GM12878 (cell line): Measurements from ENCODE around the gene TGFBI. TPM values are rescaled to one million over a fixed set of nuclear protein-coding genes. Genes with fewer than 3 reads are reported as not detected.

Experiments
- ATAC-seq: fragments of 200-7000 bp; cut with Tn5 transposase; 3 replicates; pipeline ENCODE4 v1.9.1; 2020; ENCODE audit warnings: mild to moderate bottlenecking, moderate library complexity
- BruUV-seq: library from RNA; stranded (reverse); fragments of 400-500 nt; replicated peaks from 2 replicates; lab custom pipeline; 2021; lab: Mats Ljungman, UMichigan
- CTCF ChIA-PET: fragments of 300-600 bp; sonication (Branson Sonifier 250); formaldehyde crosslinking; extraction: SDS; loops from one replicate; lab custom pipeline; 2021; ENCODE audit warnings: inconsistent platforms; lab: Yijun Ruan, JAX
- POLR2A ChIA-PET: fragments of 350-600 bp; formaldehyde crosslinking; extraction: SDS; loops from one replicate; lab custom pipeline; 2021; ENCODE audit warnings: inconsistent platforms; lab: Charles Lee
- RAD21 ChIA-PET: fragments of 300-600 bp; sonication (Branson Sonifier 250); formaldehyde crosslinking; loops from one replicate; lab custom pipeline; 2023; ENCODE audit warnings: antibody characterized with exemption; ENCODE audit not compliant: unreplicated experiment; lab: Charles Lee
- SMC1A ChIA-PET: fragments of 300-600 bp; sonication (Branson Sonifier 250); formaldehyde crosslinking; loops from one replicate; lab custom pipeline; 2023; ENCODE audit not compliant: unreplicated experiment, uncharacterized antibody; lab: Charles Lee
- DNase-seq: peaks from one replicate; pipeline ENCODE4 v3.0.0-alpha.2; 2011; ENCODE audit warnings: low read depth, low spot score
- FAIRE-seq: peaks from 3 replicates; lab custom pipeline; 2011; peaks lifted over from hg19 to GRCh38; lab: Jason Lieb, UNC
- H2AFZ ChIP-seq: 2 replicates; pipeline ENCODE4 v1.6.0; 2011; ENCODE audit warnings: low read depth, low read length, control low read depth; ENCODE audit not compliant: control insufficient read depth
- H3K27ac ChIP-seq: 2 replicates; pipeline ENCODE4 v1.5.1; 2011; ENCODE audit warnings: control low read depth; ENCODE audit not compliant: control insufficient read depth, insufficient read depth
- H3K27me3 ChIP-seq, 2 experiments: replicated peaks in 1 of 2; 2 replicates each; pipeline versions ENCODE4 v1.6.0 to v1.6.1; 2011; ENCODE audit warnings: low read length in 1 of 2; ENCODE audit not compliant: control insufficient read depth in 2 of 2, insufficient read depth in 2 of 2
- H3K36me3 ChIP-seq, 2 experiments: 2 replicates each; pipeline ENCODE4 v1.5.1; 2011; ENCODE audit warnings: low read length in 1 of 2; ENCODE audit not compliant: control insufficient read depth in 2 of 2, insufficient read depth in 2 of 2
- H3K4me1 ChIP-seq: 2 replicates; pipeline ENCODE4 v1.6.1; 2011; ENCODE audit warnings: mild to moderate bottlenecking, low read length, moderate library complexity, mixed read lengths; ENCODE audit not compliant: control insufficient read depth, insufficient read depth
- H3K4me2 ChIP-seq: 2 replicates; pipeline ENCODE4 v1.6.0; 2011; ENCODE audit warnings: control low read depth; ENCODE audit not compliant: control insufficient read depth, insufficient read depth
- H3K4me3 ChIP-seq: fragments of 200-600 bp; sonication (generic); 2 replicates; pipeline ENCODE4 v1.5.1; 2016
- H3K79me2 ChIP-seq: 2 replicates; pipeline ENCODE4 v1.6.0; 2011; ENCODE audit warnings: low read length; ENCODE audit not compliant: control insufficient read depth, insufficient read depth
- H3K9ac ChIP-seq: 2 replicates; pipeline ENCODE4 v1.8.0; 2011; ENCODE audit warnings: low read length, control low read depth, mixed read lengths; ENCODE audit not compliant: control insufficient read depth, insufficient read depth
- H3K9me3 ChIP-seq: replicated peaks from 3 replicates; pipeline ENCODE4 v1.5.1; 2011; ENCODE audit warnings: mild to moderate bottlenecking, low read length; ENCODE audit not compliant: control insufficient read depth, insufficient read depth
- H4K20me1 ChIP-seq: 2 replicates; pipeline ENCODE4 v1.6.0; 2011; ENCODE audit not compliant: control insufficient read depth, insufficient read depth
- ASH2L ChIP-seq: fragments of 300-600, 200-600 bp; sonication (generic); IDR thresholded peaks from 2 replicates; pipeline ENCODE4 v1.6.1; 2017; ENCODE audit warnings: low read depth, mild to moderate bottlenecking, borderline replicate concordance
- BCL11A ChIP-seq: IDR thresholded peaks from 2 replicates; pipeline ENCODE4 v1.6.1; 2011; ENCODE audit warnings: low read depth, low read length
- CHD2 ChIP-seq: IDR thresholded peaks from 2 replicates; pipeline ENCODE4 v1.6.1; 2011; ENCODE audit warnings: low read depth, low read length, improper control_type of control experiment, borderline replicate concordance
- FOXK2 ChIP-seq: fragments of 450-650 bp; IDR thresholded peaks from 2 replicates; pipeline ENCODE4 v1.6.1; 2017; ENCODE audit warnings: mild to moderate bottlenecking, moderate library complexity
- GATAD2B ChIP-seq: fragments of 450-650 bp; conservative IDR thresholded peaks from 2 replicates; pipeline ENCODE4 v1.6.1; 2017; ENCODE audit warnings: low read depth, mild to moderate bottlenecking, moderate library complexity
- HCFC1 ChIP-seq: fragments of 150-350 bp; IDR thresholded peaks from 2 replicates; pipeline ENCODE4 v1.6.1; 2014; ENCODE audit warnings: low read length
- HDGF ChIP-seq: fragments of 450-650 bp; IDR thresholded peaks from 2 replicates; pipeline ENCODE4 v1.6.1; 2016; ENCODE audit warnings: antibody characterized with exemption
- PKNOX1 ChIP-seq: fragments of 450-650 bp; IDR thresholded peaks from 2 replicates; pipeline ENCODE4 v1.6.1; 2016; ENCODE audit warnings: mild to moderate bottlenecking
- POLR2AphosphoS2 ChIP-seq: IDR thresholded peaks from 2 replicates; pipeline ENCODE4 v1.6.1; 2011; ENCODE audit warnings: low read depth, mild to moderate bottlenecking, low read length, improper control_type of control experiment, moderate library complexity
- SMAD1 ChIP-seq: fragments of 450-650 bp; IDR thresholded peaks from 2 replicates; pipeline ENCODE4 v1.6.1; 2018; ENCODE audit warnings: mild to moderate bottlenecking, low read depth; ENCODE audit not compliant: partially characterized antibody
- SMARCA5 ChIP-seq: fragments of 450-650 bp; IDR thresholded peaks from 2 replicates; pipeline ENCODE4 v1.6.1; 2017; ENCODE audit warnings: mild to moderate bottlenecking
- WGBS: methylation state at CpG from one replicate; pipeline ENCODE4 v1.1.6; 2016; ENCODE audit warnings: low lambda C conversion rate; ENCODE audit not compliant: insufficient replicate concordance, insufficient coverage; ENCODE audit errors: missing lambda C conversion rate; 5-methylcytosine and 5-hydroxymethylcytosine counted together
- in situ Hi-C: fragments of 300-500 bp; cut with MboI; formaldehyde crosslinking; loops from 9 replicates; pipeline ENCODE4 v1.14.3; 2018; ENCODE audit warnings: mixed read lengths
- intact Hi-C: fragments of 100-400 bp; cut with micrococcal nuclease; formaldehyde crosslinking; loops from one replicate; pipeline ENCODE4 v1.14.2; 2022; ENCODE audit not compliant: unreplicated experiment
- polyA plus RNA-seq, 11 experiments: library from polyadenylated mRNA; depleted of rRNA in 4 of 11; unstranded in 6 of 11; stranded (reverse) in 5 of 11; fragments of >200 nt; fragmentation: Nextera tagmentation in 4 of 11; fragmentation: Illumina TruSeq in 1 of 11; extraction: Ambion mirVana in 4 of 11; extraction: Trizol in 1 of 11; gene quantifications; 1 replicate in 1 of 11; 2 replicates in 10 of 11; pipeline versions ENCODE4 v1.2.1 to v1.2.3, GENCODE V29; 2011 to 2016; ENCODE audit warnings: inconsistent platforms in 2 of 11, missing spikeins in 2 of 11, low read depth in 1 of 11
- total RNA-seq, 4 experiments: library from RNA; depleted of rRNA in 3 of 4; stranded (reverse); fragments of >200 nt in 3 of 4; fragmentation: Illumina TruSeq in 1 of 4; extraction: Trizol in 1 of 4; gene quantifications; 2 replicates each; pipeline versions ENCODE4 v1.2.1 to v1.2.3, GENCODE V29; 2013 to 2021
- TF ChIP-seq, protein P1 (sequence below): IDR thresholded peaks from 2 replicates; pipeline ENCODE4 v1.6.1; 2011; ENCODE audit warnings: low read depth, low read length, improper control_type of control experiment, borderline replicate concordance
- TF ChIP-seq, protein P2 (sequence below): fragments of 450-650 bp; IDR thresholded peaks from 2 replicates; pipeline ENCODE4 v1.6.1; 2017; ENCODE audit warnings: mild to moderate bottlenecking

Gene TGFBI
- total and polyA plus RNA-seq, 10 of the 15 experiments (the other 5 are each of a cell fraction or from before 2014, with no cell fraction given): 0.12 to 1.8 (median 0.19) TPM

DNA sequence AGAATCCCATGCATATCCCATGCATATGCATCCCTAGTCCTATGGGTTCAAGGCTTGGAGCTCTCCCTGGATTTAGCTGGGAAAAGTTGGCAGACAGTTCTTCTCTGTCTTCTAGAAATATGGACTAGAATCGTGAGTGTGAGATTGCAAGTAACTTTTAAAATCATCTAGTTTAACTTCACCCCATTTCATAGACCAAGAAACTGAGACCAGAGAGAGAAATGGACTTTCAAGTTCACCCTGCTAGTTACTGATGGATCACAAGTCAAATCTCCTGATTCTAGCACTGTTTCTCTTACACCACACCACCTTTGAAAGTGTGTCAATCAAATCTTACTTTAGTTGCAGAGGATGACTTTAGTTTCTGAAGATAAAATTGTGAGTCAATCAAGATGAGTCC lies 13.4 kb downstream of the TGFBI start:
- 0% methylated on average over 1 of the region's 1 CpG for WGBS

GRCh38 chr5:136042665-136043121 lies 13.9 kb downstream of the TGFBI start:
- Histone ChIP-seq H2AFZ (no peak overlapping the region), H3K27me3 (peaks cover 0 to 2% of the 10 kb centered on the region in 2 experiments; a peak in 1 of 4 replicates), H3K9ac (no peak overlapping the region), H3K4me1 (no peaks in the 10 kb centered on the region), H3K36me3 (no peaks in the 10 kb centered on the region), H3K9me3 (no peaks in the 10 kb centered on the region; the same call in 1 of the 3 replicates), H3K4me2 (no peak overlapping the region), H3K4me3 (no peak overlapping the region), H4K20me1 (no peaks in the 10 kb centered on the region), H3K27ac (no peak overlapping the region), H3K79me2 (no peaks in the 10 kb centered on the region)
- intact Hi-C loops: no loop called here
- no TSS peak for BruUV-seq
- ChIA-PET CTCF (interaction anchor here (0.7 to 1.6 kb wide), 3 partner anchors 11 to 97 kb away, joined by 3 read pairs; no protein-coding TSS in a partner anchor), SMC1A (interaction anchor here (1.1 to 3.0 kb wide), 2 partner anchors 10 to 22 kb away, joined by 3 to 14 read pairs; no protein-coding TSS in a partner anchor), POLR2A (no interaction called here), RAD21 (no interaction called here)
- FAIRE-seq (no peak), DNase-seq (no peak), ATAC-seq (peak; percentile 38)
- in situ Hi-C loops: no loop called here
- WGBS: 11% methylated on average over 6 of the region's 6 CpGs
- TF ChIP-seq SMARCA5 (no peak), FOXK2 (no peak), BCL11A (no peak), HCFC1 (no peak), CHD2 (no peak), GATAD2B (no peak), SMAD1 (no peak), POLR2AphosphoS2 (no peak)
- TF ChIP-seq, protein P1, sequence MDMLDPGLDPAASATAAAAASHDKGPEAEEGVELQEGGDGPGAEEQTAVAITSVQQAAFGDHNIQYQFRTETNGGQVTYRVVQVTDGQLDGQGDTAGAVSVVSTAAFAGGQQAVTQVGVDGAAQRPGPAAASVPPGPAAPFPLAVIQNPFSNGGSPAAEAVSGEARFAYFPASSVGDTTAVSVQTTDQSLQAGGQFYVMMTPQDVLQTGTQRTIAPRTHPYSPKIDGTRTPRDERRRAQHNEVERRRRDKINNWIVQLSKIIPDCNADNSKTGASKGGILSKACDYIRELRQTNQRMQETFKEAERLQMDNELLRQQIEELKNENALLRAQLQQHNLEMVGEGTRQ: no peak
- TF ChIP-seq, protein P2, sequence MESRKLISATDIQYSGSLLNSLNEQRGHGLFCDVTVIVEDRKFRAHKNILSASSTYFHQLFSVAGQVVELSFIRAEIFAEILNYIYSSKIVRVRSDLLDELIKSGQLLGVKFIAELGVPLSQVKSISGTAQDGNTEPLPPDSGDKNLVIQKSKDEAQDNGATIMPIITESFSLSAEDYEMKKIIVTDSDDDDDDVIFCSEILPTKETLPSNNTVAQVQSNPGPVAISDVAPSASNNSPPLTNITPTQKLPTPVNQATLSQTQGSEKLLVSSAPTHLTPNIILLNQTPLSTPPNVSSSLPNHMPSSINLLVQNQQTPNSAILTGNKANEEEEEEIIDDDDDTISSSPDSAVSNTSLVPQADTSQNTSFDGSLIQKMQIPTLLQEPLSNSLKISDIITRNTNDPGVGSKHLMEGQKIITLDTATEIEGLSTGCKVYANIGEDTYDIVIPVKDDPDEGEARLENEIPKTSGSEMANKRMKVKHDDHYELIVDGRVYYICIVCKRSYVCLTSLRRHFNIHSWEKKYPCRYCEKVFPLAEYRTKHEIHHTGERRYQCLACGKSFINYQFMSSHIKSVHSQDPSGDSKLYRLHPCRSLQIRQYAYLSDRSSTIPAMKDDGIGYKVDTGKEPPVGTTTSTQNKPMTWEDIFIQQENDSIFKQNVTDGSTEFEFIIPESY: no peak

More for the DNA sequence above, 13.4 kb downstream of the TGFBI start:
- TF ChIP-seq PKNOX1 (peak; percentile 44; the same call in 1 of the 2 replicates), ASH2L (no peak), HDGF (no peak)
- no peaks in the 10 kb centered on the region for H3K79me2 ChIP-seq
- peaks cover 3% of the 10 kb centered on the region for H3K4me1 ChIP-seq
- CTCF ChIA-PET: interaction anchor here (0.7 to 2.0 kb wide), 5 partner anchors 10 to 96 kb away, joined by 3 to 4 read pairs (median 3); no protein-coding TSS in a partner anchor
- H3K27ac ChIP-seq: no peak overlapping the region
- no peak for DNase-seq
- in situ Hi-C loops: no loop called here
- BruUV-seq: no TSS peak
- POLR2A ChIA-PET: no interaction called here
- H3K36me3 ChIP-seq: no peaks in the 10 kb centered on the region
- FAIRE-seq: no peak
- RAD21 ChIA-PET: no interaction called here
- H3K27me3 ChIP-seq: peaks cover 0 to 2% of the 10 kb centered on the region in 2 experiments; a peak in 1 of 4 replicates
- H2AFZ ChIP-seq: no peak overlapping the region
- no peaks in the 10 kb centered on the region for H4K20me1 ChIP-seq
- SMC1A ChIA-PET: interaction anchor here (1.1 to 3.0 kb wide), 2 partner anchors 10 to 23 kb away, joined by 3 to 14 read pairs; no protein-coding TSS in a partner anchor
- intact Hi-C loops: no loop called here
- H3K9me3 ChIP-seq: no peaks in the 10 kb centered on the region; the same call in 1 of the 3 replicates
- no peak overlapping the region for H3K4me2 ChIP-seq
- no peak for ATAC-seq
- no peak overlapping the region for H3K9ac ChIP-seq
- H3K4me3 ChIP-seq: no peak overlapping the region
